Measurements from ENCODE around the gene RGMB.

RGMB gene

DNA sequence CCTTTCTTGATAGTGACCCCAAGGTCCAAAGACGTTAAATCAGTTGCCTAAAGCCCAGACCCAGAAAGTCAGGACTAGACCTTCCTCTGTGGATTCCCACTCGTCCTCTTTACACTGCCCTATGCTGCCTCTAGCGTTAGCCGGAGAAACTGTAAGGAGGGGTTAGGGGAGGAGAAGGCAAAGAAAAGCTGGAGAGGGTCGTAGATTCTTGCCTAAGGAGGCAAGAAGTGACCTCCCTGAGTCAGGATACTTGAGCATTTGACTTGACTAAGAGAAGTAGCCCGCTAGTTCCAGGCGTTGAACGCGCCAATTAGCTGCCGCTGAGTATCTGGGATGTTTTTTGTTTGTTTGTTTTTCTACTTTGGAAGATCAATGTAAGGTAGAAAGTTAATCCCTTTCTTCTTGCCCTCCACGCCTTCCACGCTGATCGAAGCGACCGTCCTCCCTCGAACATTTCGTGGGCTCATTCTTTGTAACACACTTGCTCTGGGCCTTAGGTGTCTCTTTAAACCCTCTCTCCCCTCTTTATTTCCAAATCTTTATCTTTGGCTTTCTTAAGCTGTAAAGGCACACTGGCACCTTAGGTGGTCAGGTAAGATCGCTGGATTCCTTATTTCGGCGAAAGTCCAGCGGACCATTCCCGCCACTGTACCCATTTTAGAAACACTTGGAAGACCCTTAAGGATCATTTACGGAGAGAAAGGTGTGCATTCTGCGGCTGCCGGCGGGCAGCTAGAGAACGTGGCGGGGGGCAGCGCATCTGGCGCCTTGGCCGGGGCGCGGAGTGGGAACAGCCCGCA, 5.1 kb upstream of the RGMB start:
- DNase-seq, result no peak

DNA sequence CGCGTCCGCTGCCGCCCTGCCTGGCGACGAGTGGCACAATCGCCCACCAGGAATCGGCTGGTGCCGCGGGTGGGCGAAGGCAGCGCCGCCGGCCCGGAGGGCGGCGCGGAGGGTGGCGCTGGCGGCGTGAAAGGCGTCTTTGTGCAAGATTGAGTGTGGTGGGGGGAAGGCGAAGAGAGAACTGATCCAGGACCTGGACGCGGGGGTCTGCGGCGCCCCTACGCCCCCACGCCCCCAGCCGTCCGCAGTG, 4.6 kb upstream of the RGMB start:
- DNase-seq, result no peak

DNA sequence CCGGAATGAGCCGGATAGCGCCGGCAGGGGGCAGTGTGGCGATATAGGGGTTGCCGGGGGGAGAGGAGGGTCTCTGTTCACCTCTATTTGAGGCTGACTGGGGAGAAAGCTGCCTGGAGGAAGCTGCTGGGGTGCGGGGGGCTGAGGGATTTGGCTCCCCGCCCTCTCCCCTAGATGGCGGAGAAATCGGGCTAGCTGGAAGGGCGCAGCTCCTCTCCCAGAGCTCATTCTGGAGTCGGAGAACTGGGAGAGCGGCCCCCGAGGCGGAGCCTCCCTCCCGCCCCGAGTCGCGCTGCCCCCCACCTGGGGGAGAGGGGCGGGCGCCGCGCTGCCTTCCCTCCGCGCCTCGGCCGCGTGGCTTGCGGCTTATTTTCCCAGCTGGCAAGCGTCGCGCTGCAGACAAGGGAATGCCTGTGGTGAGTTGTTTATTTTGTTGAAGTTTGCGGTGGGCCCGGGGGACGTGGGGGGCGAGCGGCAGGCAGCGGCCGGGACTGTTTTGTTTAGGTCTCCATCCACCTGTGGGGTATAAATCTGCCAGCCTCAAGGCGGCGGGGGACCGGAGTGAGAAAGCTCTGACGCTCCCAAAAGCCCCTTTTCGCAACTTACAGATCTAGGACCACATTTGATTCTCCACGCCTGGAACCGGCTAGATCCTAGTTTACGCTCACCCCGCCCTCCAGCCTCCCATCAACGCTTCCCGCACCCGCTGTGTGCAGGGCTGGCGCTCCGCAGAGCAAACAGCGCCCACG, 4.1 kb upstream of the RGMB start:
- DNase-seq, result peak; percentile 28

DNA sequence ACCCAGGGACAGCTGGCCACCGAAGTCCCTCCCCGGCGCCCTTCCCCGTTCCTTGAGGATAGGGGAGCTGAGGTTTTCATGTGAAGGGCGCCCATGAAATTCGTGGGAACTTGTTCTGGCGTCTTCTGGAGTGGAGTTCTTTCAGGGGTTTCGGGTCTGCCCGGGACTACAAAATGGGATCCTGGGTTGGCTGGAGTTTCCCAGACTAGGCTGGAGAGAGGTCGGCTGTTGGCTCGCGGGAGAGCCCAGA, 3.6 kb upstream of the RGMB start:
- DNase-seq, result no peak

DNA sequence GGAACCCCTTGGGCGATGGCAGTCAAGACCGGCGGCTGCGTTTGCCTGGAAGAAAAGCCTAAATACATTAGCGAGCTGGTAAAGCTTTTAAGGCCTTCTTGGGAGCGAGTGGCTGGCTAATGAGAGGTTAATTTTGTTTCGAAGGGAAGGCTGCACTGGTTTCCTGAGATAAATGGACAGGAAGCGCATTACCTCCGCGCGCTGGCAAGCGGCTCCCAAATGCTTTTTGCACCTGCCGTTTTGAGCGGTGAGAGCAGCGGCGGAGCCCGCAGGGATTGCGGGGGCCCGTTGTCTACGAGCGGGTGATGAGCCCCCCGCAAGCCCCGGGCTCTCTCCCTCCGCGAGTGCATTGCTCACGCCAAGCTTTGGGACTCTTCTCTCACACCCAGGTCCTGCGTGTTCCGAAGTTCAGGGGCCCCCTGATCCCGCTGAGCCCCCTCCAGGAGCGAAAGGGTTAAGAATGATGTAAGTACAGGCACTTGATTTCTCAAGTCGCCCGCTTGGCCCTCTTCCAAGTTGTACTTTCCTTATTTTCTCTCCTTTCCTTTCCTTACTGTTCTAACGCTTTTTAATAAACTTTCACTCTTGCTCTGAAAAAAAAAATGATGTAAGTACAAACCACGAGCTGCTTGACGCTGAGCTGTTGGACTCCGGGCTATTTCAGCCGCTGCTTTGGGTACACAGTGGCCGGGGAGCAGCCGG, 3.1 kb upstream of the RGMB start:
- peak; percentile 3 for DNase-seq

DNA sequence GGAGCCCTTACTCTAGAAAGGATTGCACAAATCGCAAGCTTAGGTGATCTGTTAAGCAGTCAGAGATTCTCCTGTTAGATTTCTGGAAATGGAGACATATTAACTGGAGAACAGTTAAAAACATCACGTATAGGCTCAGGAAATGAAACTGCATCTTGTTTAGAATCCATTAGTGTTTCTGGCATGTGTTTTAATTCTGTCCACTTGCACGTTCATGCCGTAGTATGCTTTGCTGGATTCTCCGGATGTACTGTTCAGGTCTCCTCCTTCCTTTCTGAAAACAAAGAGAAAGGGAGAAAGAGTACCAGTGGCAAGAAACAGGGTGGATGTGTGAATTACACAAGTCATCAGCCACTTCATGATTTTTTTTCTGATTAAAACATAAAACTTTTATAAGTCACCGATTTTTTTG, 2.5 kb upstream of the RGMB start:
- no peak for DNase-seq

DNA sequence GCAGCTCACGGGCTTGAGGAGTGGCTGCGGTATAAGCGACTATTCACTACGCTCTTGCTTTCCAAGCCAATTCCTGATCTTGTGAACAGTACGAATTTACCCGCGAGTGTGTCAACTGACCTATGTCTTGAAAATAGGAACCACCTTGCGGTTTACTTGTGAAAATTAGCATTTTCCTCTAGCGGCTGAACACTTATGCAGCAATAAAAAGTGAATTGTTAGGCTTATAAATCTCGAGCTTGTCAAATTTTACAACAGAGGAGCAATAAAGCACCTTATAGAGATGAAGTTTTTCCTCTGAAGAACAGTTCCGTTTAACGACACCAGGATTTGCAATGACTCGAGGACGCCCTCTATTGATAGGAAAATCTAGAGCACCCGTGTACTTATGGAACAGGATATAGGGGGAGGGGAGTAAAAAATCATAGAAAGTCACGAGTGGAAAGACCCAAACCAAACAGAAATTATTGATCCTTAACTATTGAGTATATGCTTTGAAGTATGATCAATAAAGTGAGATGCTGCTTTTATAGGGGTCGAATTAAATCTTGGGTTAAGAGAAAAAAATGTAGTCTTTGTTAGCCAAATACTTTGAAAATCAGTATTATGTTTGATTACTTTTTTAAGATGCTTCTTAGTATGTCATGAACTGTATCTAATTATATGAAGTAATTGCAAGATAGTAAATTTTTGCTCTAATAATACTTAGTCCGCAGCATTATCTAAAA, 1.9 kb upstream of the RGMB start:
- DNase-seq, result peak; percentile 31

DNA sequence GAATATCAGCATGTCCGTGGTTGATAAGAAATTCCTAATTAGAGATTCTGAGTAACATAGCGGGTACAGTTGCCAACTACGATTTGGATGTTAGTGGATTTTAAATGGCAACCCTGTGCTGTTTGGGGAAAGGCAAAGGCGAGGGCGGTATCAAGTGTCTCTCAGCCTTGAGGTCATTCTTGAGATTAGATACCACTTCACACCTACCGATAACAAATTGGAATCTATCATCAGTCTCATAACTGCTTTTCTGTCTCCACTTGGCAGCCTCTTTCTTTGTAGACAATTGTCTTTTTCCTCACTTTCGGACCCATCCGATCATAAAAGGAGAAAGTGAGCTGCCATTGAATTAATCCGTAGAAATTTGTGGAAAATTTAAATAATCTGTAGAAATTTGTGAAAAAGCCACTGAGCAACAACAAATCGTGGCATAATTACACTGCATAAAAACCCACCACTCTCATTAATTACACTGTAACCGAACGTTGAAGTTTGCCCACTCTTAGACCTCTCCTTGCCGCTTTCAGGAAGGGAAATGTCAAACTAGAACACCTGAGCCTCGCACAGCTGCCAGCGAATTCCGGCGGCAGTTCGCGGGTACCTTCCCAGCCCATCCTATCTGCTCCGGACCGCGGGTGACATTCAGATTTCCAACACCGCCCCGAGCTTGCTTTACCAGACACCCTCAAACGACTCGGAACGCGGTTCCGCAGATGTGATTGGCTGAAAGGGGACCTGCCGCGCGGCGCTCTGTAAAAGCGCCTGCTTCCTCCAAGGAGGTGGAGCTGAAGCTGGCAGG, 849 bp upstream of the RGMB start:
- DNase-seq, result peak; percentile 44

DNA sequence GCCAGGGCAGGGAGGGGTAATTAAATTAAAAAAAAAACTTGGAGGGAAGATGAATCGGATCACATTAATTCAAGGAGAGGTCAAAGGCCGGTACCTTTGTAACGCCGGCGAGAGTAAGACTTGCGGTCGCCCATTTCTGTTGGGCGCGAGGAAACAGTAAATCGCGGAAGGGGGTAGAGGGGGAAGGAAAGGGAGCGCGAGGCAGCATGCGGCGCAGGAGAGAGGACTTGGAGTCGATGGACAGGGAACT, 324 bp upstream of the RGMB start:
- DNase-seq, result no peak

DNA sequence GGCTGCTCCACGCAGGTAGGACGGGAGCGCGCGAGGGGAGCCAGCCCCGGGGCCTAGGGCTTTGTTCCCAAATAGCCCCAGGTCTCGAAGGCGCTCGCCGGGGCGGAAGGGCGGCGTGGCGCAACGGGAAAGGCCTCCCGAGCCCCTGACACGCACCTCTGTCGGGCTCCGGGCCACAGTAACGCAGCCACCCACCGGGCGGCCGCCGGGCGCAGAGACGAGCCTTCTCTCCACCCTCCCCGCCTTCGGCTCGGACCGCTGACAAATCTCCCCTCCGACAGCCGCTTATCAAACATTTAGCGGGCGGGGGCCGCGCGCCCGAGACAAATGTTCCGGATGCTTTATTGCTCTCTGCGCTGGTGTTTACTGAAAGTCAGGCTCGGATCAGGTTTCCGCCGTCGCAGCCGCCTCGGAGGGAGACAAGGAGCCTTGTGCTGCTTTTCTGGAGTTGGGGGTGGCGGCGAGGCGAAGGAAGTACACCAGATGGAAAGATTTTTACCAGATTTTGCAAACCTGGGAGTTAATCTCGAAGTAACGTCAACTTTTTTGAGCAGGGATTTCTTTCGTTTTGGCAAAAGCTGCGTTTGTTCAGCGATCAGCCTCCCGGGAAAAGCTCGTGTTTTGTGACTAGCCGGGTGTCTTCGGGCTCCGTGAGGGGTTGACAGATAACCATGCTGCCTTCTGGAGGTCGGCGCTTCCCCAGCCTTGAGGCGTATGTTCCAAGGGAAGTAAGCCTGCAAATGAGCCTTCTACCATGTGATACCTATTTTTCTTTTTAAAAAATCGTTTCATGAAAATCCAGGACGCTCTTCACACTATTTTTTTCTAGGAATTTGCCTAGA, 950 bp downstream of the RGMB start:
- no peak for DNase-seq

DNA sequence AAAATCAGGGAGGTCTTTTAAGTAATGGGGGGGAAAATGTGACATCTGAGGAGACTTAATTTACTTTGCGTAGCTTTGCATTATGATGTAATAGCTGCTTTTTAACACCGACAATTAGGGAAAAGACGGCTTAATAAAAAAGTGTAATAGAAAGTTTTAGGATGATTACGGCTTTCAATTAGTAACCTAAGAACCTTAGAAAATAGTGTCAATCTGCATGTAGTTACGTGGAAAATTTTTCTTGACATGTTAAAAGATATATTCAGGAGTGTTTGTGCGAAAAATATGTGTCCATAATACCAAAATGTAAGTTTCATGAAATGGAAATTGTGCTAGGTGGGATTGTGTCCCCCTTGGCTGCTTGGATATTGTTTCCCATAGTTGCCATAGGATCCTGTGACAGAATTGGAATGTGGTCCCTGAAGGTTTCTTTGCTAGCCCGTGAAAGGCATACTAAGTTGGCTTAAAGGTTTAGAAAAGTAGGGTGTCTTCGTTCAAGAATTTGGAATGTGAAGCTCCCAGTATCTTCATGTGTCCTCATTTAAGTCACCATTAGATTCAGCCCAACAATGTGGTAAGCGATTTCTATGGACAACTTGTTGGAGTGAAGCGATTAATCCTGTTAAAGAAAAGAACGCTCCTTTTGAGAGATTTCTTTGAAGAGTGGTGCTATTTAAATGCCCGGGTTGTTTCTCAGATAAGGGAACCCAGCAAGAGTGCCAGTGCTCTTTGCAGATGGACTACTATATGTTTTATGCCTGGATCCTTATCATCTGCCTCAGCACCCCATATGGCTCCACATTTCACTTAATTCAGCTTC, 2.0 kb downstream of the RGMB start:
- no peak for DNase-seq

DNA sequence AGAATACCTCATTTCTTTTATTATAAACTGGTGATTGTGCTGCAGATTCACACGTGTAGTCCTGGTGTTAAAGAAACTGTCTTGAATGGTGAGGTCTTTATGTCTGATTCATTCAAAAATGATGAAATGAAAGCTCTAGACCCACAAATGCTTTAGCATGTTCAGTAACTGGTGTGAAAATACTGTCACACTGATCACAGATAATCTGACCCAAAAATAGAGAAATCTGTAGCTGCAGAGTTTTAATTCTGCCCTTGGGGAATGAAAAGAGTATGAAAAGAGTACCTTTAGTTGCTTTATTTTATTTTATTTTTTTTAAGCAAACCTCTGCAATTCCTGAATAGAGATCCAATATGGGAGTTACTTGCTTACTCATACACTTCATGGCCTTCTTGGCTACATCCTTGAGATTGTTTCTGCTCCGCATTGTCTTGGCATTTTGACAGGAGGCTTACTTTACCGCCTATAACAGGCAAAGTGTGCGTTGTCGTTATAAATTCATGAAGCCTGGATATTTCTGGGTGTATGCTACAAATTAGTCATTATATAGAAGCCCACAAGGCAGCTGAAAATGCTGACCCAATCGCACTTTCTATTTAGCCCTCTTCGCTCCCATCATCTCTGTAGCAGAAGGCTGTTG, 2.7 kb downstream of the RGMB start:
- DNase-seq, result no peak

DNA sequence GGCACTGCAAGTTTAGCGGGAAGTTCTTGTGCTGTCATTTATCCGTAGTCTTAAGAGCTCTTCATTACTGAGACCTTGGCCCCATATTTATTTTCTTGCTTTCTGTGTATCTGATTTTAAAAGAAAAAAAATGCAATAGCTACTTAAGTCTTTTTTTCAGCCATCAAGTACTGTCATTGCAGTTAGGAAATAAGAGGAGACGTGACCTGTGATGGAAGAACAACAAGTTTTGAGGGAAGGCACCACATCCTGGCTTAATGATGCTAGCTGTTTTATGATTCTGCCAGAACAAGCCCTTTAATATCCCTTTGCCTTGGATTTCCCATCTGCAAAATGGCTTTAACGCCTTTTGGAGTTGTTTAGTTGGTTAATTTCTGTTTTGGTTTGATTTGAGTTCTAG, 3.8 kb downstream of the RGMB start:
- no peak for DNase-seq

DNA sequence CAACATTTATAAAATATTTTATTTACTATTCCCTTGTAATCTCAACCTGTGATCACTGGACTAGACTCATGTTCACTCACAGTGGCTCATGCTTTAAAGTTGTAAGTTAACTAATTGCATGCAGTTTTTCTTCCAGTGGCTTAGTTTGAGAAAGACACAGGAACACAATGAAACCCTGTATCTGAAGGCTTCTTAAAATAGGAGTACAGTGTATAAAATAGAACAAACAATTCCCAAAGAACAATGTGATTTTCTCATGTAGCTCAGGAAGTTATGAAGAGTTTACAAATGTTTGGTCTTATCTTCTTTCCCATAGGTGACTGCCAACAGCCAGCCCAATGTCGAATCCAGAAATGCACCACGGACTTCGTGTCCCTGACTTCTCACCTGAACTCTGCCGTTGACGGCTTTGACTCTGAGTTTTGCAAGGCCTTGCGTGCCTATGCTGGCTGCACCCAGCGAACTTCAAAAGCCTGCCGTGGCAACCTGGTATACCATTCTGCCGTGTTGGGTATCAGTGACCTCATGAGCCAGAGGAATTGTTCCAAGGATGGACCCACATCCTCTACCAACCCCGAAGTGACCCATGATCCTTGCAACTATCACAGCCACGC, 5.9 kb downstream of the RGMB start:
- DNase-seq, result no peak

DNA sequence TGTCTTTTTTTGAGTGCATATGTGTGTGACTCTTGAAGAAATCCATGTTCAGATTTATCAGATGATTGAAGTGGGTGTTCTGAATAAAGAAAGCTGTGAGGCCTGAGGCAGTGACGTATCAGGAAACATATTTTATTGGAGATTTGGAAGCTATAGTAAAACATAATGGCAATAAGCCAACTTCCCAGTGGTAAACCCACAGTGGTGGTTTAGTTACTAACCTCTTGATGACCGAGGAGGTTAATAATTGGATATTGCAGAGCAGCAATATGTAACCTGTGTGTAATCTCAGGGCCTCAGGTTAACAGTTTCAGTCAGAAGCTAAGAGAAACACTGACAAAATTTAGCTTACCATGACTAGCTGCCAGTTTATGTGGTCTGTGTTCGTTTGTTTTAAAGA, 6.9 kb downstream of the RGMB start:
- no peak for DNase-seq

DNA sequence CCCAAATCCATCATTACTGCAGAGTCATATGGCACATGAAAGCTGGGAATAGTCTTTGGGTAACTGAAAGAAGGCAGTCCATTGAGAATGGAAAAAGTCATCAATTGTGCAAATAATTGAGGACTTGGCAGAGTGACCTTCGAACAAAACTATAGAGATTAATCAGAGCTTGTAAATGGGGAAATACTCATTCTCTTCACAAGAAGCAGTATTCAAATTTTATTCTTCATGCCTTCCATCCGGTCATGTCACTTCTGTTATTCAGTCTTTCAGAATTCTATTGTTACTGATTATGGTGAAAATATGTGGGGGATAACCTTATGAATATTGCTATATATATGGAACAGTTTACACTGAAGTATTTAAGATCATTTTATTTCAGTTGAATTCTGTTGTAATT, 8.1 kb downstream of the RGMB start:
- DNase-seq, result no peak

DNA sequence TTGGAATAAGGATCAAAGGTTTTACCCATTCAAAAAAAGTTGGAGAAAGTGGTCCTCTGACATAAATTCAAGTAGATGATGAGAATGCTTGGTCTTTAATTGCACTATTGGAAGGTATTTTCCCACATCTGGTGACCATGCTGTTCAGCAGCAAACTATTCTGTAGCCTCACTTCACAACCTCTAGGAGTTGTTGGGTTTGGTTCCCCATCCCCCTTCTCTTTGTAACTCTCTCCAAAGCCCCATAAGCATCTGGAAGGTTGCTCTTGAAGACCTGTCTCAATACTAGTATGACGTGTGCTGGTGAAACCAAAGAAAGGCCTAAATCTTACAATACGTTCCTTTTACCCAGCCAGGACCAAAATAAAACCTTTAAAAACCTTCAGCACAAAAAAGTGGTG, 8.5 kb downstream of the RGMB start:
- no peak for DNase-seq

DNA sequence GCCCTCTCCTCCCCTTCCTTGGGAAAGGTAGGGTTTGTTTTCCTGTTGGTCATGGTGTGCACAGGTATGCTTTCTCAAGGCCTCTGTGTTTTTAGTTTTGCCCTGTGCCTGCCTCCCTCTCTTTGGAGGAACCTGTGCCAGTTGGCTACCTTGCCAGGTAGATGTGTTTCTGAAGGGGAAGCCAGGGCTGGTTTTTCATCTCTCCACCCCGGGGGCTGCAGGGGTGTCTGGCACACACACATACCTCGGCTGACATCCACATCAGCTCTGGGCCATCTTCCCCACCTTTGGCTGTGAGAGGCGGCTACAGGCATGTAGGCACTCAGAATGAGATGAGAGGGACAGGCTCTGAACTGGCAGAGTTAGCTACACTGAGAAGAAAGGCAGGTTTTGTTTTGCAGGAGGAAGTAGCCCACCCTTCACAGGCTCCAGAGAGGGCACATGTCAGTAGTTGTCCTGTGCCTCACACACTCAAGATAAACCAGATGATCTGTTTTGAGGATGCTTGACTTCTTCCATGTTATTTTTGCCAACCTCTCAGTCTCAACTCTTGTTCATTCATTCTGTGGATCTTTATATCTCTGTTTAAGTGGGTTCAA, 9.7 kb downstream of the RGMB start:
- DNase-seq, result no peak

DNA sequence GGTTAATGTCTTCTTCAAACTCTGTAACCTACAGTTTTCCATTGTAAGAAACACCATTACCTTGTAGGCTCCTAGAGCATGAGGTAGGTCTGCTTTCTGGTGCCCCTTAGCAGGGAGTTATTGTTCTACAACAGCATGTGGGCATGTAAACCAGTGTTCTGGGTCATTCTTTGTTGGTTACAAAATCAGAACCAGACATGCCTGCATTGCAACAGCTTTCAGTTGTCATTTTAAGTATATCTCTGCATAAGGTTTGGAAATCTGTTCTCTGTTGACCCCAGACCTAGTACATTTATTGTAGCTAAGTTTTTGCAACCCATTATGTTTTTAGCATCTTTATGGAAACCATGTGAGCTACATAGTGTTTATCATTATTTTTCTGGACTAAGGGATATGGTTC, 10.9 kb downstream of the RGMB start:
- no peak for DNase-seq

DNA sequence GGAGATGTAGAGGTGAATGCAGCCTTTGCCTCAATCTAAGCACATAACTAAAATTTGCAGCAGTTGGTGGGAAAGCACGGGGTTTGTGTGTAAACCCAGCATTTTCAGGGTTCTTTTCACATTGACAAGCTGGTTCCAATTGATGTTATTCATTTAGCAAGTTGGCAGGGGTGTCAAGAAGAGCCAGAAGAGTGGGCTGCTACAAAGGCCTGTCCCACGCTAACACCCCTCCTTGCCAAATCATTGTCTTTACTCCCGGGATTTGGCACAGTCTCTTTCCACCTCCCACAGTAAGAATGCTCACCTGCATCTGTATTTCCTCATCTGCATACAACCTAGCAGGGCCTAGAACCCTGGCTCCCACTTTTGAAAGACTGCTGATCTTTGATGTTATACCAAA, 11.8 kb downstream of the RGMB start:
- DNase-seq, result no peak
